ENCODE data around the gene KNTC1.
A peak's percentile ranks its signal among the peaks of the same experiment; 100 is the strongest.
"Not testable (repeated sequence)": the region's sequence is repeated elsewhere in the genome, so short reads cannot be mapped to it uniquely, and the experiment has no call there.

Gene KNTC1

DNA sequence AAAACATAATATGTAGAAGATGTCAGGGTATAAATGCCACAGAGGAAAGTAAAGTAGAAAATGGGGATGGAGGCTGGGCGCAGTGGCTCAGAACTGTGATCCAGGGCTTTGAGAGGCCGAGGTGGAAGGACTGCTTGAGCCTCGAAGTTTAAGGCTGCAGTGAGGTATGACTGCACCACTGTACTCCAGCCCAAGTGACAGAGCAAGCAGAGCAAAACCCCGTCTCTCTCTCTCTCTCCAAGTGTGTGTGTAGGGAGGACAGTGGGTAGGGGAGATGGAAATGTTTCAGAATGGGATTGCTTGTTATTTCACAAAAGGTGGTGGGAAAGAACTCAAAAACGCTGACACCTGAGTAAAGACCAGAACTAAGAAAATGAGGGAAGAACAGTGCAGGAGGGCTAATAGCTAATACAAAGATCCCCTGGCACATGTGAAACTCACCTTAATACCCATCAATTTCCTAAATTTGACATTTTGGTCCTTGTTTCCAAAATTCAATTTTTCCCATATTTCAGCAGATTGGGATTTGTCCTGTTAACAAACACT, 20.6 kb upstream of the KNTC1 start:
- no peak for DNase-seq

DNA sequence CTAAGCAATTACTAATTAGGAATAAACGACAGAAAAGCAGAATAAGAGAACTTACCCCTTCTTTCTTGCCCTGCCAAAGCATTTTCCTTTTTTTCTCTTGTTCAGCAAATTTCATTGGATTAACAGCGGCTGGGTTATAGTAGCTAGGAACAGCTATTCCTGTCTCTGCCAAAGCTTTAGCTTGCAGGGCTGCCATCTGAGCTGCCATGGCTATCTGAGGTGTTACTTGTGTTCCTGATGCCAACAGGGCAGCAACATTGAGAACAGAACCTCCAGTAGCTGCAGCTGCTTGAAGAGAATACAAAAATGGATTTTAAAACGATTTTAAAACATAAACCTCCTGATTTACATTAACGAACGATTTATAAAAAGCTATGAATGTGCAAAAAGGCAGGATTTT, 18.9 kb upstream of the KNTC1 start:
- no peak for DNase-seq

DNA sequence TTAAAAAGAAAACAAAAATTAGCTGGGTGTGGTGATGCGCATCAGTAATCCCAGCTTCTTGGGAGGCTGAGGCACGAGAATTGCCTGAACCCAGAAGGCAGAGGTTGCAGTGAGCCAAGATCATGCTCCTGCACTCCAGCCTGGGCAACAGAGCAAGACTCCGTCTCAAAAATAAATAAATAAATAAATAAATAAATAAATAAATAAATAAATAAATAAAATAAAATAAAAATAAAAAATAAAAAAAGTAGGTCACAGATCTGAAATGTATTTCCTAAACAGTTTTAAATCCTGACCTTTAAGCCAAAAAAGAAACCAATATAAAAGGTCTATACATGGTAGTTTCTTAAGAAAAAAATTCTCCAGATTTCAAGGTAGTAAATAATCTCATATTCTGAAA, 14.0 kb upstream of the KNTC1 start:
- not testable (repeated sequence) for DNase-seq

DNA sequence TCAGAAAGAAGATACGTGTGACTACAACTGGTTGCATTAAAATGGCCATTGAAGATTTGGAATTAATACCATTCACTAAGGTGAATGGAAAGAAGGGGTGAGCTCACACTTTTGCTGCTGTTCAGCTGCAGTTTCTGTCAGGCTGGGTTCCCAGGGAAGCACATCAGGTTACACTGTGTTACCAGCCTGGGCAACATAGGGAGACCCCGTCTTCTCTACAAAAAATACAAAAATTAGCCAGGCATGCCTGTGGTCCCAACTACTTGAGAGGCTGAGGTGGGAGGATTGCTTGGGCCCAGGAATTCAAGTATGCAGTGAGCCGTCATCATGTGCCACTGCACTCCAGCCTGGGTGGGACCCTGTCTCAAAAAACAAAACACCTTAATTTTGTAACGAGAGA, 13.4 kb upstream of the KNTC1 start:
- DNase-seq, result no peak

DNA sequence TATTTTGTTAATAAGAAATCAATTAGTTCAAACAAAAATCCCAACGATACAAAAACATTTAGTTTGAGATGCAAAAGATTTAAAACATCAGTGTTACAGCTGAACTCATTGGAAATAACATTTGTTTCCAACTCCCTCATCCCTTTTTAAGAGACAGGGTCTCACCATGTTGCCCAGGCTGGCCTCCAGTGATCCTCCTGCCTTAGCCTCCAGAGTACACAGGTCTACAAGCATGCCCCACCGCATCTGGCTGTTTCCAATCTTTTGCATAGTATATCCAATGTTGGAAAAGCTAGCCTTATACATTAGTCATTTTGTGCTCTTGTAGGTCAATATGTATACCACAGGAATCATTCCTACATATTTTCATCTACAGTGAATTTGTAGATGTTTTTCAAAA, 11.8 kb upstream of the KNTC1 start:
- no peak for DNase-seq

DNA sequence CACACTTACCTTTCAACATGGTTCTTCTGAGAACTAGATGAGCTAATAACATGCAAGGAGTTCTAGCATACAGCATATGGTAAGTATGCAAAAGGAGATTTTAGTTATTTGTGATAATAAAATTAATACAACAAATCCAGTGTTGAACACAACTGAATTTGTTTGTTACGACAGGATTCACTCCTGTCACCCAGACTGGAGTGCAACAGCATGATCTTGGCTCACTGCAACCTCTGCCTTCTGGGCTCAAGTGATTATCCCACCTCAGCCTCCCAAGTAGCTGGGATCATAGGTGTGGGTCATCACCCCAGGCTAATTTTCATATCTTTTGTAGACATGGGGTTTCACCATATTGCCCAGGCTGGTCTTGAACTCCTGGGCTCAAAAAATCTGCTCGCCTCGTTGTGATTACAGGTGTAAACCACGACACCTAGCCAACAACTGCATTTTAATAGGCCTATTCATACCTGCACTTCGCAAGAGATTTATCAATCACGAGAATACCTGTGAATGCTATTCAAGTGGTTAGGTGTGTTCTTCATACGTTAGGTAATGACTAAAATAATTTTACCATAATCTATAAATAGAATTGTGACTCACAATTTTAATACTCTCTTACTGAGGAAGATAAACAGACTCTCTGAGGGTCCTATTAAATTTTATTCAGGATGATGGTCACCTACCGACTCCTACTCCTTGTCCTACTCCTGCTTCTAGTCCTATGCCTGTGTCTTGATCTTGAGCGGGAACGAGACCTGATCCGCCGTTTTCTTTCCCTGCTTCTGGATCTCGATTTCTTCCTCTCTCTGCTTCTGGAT, 10.3 kb upstream of the KNTC1 start:
- DNase-seq, result no peak

DNA sequence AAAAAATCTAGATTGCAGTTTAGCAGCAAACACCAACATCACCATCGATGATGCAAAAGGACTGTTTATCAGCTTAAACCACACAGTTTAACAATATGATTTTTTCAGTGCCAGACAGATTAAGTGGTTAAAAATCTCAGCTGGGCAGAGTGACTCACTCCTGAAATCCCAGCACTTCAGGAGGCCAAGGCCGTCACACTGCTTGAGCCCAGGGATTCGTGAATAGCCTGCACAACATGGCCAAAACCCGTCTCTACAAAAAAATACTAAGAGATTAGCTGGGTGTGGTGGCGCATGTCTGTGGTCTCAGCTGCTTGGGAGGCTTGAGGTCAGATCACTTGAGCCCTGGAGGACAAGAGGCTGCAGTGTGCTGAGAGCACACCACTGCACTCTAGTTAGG, 9.2 kb upstream of the KNTC1 start:
- no peak for DNase-seq

DNA sequence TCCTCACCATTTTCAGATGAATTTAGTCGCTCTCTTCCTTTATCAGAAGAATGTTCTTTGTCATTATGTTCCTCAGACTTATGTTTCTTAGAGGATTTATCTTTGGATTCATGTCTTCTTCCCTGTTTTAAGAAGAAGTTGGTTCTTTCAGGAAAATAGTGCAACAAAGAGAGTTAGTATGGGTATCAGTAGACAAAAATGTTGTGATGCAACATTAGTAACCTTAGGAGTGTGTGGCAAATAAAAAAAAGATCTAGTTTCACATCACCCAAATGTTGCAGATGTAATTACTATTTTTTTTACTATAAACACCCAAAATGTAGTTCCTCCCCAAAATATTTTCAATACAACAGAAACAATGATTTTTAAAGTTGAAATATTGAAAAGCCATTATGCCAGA, 8.1 kb upstream of the KNTC1 start:
- no peak for DNase-seq

DNA sequence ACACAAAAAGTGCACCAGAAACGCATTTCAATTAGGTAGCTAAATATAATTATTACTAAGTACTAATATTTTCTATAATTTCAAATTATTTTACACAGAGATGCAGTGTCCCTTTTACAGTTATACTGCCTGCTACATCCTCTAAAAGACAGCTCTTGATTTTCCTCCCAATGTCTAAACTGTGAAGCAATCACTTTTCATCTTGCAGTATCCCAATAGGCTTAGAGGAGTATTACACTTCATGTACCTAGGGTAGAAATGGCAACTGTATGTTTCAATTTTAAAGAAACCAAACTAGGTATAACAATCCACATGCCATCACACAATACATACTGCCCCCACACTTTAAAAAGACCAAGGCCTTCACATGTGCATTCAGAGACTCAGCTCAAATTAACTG, 7.6 kb upstream of the KNTC1 start:
- no peak for DNase-seq

DNA sequence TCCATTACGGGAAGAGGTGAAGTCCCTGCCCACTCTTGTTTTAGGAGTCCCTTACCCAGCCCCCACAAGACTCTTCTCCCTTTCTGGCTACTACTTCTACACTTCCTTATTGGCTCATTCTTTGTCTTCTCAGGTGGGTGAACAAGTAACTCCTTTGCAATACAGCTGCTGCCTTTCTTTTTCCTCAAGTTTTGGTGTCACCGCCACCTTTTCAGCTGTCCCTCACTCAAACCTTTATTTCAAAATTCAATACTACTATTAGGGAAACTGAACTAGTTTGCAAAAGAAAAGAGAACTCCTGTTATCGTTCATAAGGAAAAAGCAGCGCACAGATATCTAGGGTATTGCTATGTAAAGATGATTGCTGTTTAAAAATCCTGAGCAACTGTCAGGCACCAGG, 6.4 kb upstream of the KNTC1 start:
- DNase-seq, result no peak

DNA sequence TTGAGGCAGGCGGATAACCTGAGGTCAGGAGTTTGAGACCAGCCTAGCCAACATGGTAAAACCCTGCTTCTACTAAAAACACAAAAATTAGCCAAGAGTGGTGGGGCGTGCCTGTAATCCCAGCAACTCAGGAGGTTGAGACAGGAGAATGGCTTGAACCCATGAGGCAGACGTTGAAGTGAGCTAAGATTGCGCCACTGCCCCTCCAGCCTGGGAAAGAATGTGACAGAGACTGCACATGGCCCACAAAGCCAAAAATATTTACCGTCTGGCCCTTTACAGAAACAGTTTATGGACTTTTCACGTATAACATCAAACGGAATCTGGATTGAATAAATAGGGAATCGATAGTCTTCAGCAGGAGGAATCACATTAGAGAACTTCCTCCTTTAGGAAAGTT, 3.8 kb upstream of the KNTC1 start:
- DNase-seq, result no peak

DNA sequence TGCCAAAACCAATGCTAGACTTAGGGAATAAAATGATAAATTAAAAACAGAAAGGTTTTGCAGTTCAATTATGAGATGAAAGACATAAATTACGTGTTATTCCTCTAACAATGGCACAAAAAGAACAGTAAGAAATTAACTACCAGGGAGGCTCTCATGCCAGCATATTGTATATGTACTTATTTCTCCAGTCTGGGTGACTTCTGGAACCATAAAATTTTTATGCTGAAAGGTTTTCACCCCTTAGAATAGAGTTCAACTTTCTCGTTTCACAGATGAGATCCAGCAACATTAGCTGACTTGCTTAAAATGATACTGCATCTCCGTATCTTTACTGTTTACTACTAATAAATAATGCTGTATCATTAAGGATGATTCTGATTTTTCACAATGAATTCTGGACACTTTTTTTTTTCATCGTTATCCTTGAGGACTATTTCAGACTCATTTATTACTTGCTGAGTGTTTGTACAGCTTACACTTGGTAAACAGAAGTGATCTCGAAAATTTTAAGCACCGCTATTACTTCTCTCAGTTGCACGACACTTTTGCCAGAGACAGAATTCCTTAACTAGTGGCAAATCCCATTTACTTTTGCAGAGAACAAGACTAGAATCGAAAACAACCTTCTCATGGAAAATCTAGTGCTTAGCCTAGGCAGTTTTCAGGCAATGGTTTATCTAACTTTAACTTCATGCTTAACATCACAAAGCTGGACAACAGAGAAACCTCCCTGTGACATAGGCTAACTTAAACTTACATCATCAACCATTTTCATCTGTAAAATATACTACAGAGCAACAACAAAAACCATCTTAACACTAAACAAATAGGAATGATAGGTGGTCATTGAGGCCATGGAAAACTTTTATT, 3.0 kb upstream of the KNTC1 start:
- DNase-seq, result peak in 1 of 3 experiments; percentile 20

DNA sequence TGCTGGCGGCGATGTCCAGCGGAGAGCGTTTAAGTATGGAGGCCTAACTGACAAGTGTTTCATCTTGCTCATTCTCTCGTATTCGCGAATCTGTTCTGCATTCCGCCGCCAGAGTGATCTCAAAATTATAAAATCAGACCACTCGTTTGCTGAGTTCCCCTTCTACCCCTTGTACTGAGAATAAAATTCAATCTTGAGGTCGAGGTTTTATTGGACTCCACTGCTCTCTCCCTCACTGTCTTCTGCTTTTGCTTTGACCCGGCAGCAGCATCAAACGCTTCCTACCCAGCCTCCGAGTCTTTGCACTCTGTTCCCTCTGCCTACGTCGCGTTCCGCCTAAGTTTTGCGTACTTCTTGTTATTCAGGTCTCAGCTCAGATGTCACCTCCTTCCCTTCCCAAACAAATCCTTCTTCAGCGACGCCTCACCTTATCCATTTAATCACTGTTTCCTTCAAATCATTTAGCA, 462 bp downstream of the KNTC1 start:
- DNase-seq, result peak in 1 of 3 experiments; percentile 83

DNA sequence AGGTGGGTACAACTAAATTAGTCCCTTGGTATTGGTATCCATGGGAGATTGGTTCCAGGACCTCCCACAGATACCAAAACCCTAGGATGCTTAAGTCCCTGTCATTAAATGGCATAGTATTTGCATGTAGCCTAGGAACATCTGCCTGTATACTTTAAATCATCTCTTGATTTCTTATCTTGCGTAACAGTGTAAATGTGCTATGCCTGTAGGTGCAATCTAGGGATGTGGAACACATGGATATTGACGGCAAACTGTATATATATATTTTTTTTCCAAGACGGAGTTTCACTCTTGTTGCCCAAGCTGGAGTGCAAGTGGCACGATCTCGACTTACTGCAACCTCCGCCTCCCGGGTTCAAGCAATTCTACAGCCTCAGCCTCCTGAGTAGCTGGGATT, 1.5 kb downstream of the KNTC1 start:
- DNase-seq, result no peak

DNA sequence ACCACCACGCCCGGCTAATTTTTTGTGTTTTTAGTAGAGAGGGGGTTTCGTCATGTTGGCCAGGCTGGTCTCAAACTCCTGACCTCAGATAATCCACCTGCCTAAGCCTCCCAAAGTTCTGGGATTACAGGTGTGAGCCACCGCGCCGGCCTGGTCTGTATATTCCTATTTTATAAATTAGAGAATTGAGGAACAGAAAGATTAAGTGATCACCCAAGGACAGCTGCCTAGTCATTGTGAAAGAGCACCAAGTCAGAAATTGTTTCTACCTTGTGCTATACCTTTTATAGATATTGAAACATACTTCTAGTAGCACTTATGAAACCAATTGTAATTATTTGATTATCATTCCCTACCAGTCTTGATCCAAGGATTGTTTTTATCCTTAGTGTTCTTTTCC, 1.9 kb downstream of the KNTC1 start:
- DNase-seq, result no peak

DNA sequence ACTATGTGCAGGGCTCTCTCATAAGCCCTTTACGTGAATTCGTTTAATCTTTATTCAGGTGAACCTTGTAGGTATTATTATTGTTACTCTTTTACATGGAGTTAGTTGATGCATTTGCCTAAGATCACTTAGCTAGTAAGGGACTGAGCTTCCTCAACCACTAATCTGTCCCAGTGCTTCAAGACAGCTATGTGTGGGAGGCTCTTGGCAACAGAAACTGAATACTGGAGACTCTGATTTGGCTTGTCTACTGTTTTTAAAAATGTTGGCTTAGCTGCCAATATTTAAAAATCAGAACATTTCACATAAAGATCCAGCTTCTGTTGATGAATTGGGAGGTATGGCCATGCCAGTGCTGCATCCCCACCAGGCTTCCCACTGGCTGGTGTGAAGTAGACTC, 6.8 kb downstream of the KNTC1 start:
- no peak for DNase-seq

DNA sequence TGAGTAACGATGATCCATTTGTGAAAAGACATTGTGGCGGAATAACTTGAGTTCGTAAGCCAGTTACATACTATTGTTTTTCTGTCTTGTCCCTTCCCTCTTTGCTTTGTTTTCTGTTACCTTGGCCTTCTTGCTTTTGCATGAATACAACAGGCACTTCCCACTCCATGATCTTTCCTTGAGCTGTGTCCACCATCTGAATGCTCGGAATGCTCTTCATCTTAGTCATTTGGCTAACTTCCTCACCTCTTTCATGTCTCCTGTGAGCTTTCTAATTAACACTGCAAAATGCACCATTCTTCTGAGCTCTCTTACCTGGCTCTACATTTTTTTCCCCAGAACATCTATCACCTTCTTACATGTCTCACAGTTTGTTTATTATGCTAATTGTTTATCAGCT, 10.0 kb downstream of the KNTC1 start:
- no peak for DNase-seq

DNA sequence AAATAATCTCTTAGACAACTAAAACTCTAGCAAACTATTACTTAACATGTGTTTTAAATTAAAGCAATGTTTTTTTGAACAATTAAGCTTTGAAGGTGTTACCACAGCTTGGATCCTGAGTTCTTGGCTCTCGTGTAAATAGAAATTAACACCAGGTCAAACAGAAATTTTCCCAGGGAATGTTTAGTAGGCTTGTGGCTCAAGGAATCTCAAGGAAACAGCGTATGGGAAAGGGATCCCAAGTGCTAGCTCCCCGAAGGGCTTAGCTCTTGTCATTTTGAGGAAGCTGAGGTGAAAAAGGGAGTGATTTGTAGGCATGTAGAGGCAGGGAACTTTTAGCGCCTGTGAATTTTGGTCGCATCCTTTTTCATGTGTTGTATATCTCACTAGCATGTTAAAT, 11.4 kb downstream of the KNTC1 start:
- DNase-seq, result no peak

DNA sequence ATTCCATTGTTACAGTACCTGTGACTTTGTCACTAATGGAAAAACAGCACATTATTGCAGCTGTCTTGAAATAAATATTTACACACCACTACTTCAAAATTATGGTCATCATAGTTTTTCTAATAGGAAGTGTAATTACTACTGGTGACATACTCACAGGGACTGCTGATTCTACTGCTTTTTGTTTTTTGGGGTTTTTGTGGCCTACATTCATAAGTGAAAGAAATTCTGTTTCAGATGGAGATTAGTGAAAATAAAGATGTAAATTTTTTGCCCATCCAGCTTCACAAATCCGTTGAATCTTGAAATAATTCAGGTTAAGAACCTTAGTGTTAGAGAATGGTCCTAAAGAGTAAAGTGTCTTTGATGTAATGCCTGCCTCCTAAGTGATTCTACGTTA, 17.5 kb downstream of the KNTC1 start:
- DNase-seq, result no peak

DNA sequence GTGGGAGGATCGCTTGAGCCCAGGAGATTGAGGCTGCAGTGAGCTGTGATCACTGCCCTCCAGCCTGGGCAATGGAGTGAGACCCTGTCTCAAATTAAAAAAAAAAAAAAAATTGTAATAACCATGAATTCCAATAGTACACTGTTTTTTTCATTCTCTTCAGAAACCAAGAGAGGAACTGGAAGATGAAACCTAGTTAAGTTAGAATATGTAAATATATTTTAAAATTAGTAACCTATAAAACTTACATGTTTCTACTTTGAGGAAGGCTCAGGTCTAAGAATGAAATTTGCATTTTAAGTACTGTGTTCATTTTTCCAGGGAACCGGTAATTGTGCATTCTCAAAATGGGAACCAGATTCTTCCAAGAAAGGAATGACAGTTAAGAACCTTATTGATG, 18.8 kb downstream of the KNTC1 start:
- DNase-seq, result no peak

DNA sequence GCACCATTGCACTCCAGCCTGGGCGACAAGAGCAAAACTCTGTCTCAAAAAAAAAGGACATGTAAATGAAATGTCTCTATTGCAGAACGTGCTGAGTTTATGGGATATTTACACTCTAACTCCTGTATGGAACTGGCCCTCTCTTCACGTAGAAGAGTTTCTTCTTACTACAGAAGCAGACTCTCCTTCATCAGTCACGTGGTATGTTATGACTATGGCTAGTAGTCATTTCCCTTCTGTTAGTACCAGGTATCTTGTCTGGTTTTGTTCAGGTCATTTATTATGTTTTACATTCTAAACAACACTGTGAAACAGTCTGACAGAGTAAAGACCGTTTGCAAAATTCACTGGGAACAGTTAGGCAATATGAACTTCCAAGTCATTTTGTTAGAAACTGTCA, 20.3 kb downstream of the KNTC1 start:
- DNase-seq, result no peak

DNA sequence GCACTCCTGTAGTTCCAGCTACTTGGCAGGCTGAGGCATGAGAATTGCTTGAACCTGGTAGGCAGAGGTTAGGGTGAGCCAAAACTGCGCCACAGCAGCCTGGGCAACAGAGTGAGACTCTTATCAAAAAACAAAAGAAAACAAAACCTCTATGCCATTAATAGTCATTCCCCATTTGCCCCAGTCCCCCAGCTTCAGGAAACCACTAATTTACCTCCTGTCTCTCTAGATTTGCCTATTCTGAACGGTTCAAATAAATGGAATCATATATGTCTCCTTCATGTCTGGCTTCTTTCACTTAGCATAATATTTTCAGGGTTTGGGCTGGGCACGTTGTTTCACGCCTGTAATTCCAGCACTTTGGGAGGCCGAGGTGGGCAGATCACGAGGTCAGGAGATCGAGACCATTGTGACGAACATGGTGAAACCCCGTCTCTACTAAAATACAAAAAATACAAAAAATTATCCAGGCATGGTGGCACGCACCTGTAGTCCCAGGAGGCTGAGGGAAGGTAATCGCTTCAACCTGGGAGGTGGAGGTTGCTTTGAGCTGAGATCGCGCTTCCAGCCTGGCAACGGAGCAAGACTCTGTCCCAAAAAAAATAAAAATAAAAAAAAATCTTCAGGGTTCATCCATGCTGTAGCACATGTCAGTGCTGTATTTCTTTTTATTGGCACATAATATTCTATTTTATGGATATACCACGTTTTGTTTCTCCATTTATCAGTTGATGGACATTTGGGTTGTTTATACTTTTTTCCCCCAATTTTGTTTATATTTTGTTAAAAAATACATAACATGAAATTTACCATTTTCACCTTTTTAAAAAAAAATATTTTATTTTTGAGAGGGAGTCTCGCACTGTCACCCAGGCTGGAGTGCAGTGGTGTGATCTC, 31.9 kb downstream of the KNTC1 start:
- DNase-seq, result no peak

DNA sequence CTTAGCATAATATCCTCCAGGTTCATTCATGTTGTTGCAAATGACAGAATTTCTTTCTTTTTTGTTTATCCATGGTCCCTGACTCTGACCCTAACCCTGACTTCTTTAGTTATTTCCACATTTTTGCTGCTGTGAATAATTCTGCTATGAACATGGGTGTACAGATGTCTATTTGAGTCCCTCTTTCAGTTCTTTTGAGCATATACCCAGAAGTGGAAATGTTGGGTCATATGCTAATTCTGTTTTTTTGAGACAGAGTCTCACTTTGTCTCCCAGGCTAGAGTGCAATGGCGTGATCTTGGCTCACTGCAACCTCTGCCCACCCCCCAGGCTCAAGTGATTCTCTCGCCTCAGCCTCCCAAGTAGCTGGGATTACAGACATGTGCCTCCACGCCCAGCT, 33.1 kb downstream of the KNTC1 start:
- DNase-seq, result no peak
